ENCODE measurements around the gene TSC22D2. TPM values are rescaled to one million over a fixed set of nuclear protein-coding genes. Genes with fewer than 3 reads are reported as not detected.

The TSC22D2 gene
- total and polyA plus RNA-seq, 2 of the 8 experiments (the other 6 are each of a cell fraction or from before 2014, with no cell fraction given), result 3.4 to 27.6 TPM

- Histone ChIP-seq H3K4me2 (ENCODE audit: insufficient read depth in 1 of 2, low read depth in 2 of 2, low read length in 2 of 2) (no peak overlapping the region), H4K5ac (ENCODE audit: insufficient read length, low read depth, low read length) (no peak overlapping the region), H3K79me1 (ENCODE audit: low read depth, low read length) (no peaks in the 10 kb centered on the region), H3K79me2 (ENCODE audit: control insufficient read depth in 1 of 2, insufficient read depth in 2 of 2, low read length in 2 of 2) (no peaks in the 10 kb centered on the region), H4K20me1 (replicated peaks in 1 of 2; ENCODE audit: control insufficient read depth in 1 of 2, insufficient read depth in 2 of 2, low read length in 2 of 2) (no peaks in the 10 kb centered on the region), H3K4me1 (replicated peaks in 1 of 4; ENCODE audit: control insufficient read depth in 3 of 4, insufficient read depth in 4 of 4, low read length in 3 of 4) (peaks cover 0 to 9% (median 8%) of the 10 kb centered on the region in 4 experiments; a peak in 5 of 7 replicates), H3K4ac (replicated peaks; ENCODE audit: insufficient read length, low read depth, low read length) (no peak overlapping the region), H2AK5ac (ENCODE audit: low read depth, low read length) (no peak overlapping the region), H3K4me3 (ENCODE audit: extremely low read depth in 1 of 4, insufficient read depth in 2 of 4, low read depth in 3 of 4, low read length in 4 of 4) (no peak overlapping the region), H3K9ac (replicated peaks in 1 of 4; ENCODE audit: extremely low read depth in 1 of 4, low read depth in 3 of 4, low read length in 3 of 4) (no peak overlapping the region), H2BK5ac (ENCODE audit: low read depth, low read length) (no peak overlapping the region), H2AFZ (ENCODE audit: low read length) (0 out of 2 replicates have a peak overlapping the region, but pooled peaks have one; percentile 25), H3K23me2 (ENCODE audit: low read depth, low read length) (no peaks in the 10 kb centered on the region), H3K56ac (replicated peaks; ENCODE audit: insufficient read length, low read depth, low read length) (no peak overlapping the region), H3K27ac (ENCODE audit: low read depth, low read length) (no peak overlapping the region), H2BK120ac (replicated peaks; ENCODE audit: low read depth, low read length) (no peak overlapping the region), H4K91ac (replicated peaks; ENCODE audit: insufficient read length, low read length) (no peak overlapping the region), H3K27me3 (replicated peaks in 1 of 4; ENCODE audit: control insufficient read depth in 3 of 4, extremely low read depth in 1 of 4, insufficient read depth in 3 of 4, low read length in 3 of 4) (peaks cover 0 to 1% (median 0%) of the 10 kb centered on the region in 4 experiments; a peak in 1 of 7 replicates), H3K9me3 (ENCODE audit: insufficient read depth in 2 of 2, low read depth in 1 of 2, low read length in 1 of 2) (no peaks in the 10 kb centered on the region), H3K36me3 (ENCODE audit: control insufficient read depth in 2 of 4, insufficient read depth in 4 of 4, low read length in 3 of 4) (no peaks in the 10 kb centered on the region), H2BK20ac (ENCODE audit: low read length) (peak overlapping the region; percentile 67; the same call in 1 of the 2 replicates), H2BK15ac (ENCODE audit: low read length) (no peak overlapping the region; the same call in 1 of the 2 replicates), H4K8ac (ENCODE audit: extremely low read depth, insufficient read depth, low read length) (no peak overlapping the region), H2BK12ac (ENCODE audit: low read depth, low read length) (no peak overlapping the region), H3K23ac (ENCODE audit: insufficient read length) (no peak overlapping the region), H3K14ac (ENCODE audit: insufficient read length) (no peak overlapping the region), H3K18ac (ENCODE audit: extremely low read depth, low read length) (no peak overlapping the region)
- DNase-seq (ENCODE audit: low read depth in 1 of 2, low spot score in 2 of 2) (no peak), FAIRE-seq (no peak)
- ChIA-PET CTCF (ENCODE audit: partially characterized antibody) (interaction anchor here (0.8 to 2.3 kb wide), 7 partner anchors 18 to 158 kb away, joined by 3 to 6 read pairs (median 3); no protein-coding TSS in a partner anchor), POLR2A (ENCODE audit: partially characterized antibody) (interaction anchor here (0.5 kb wide), 1 partner anchor 57 kb away, joined by 3 read pairs; no protein-coding TSS in a partner anchor)
- TF ChIP-seq CHD2 (IDR thresholded peaks at IDR 0.05; ENCODE audit: low read length), result no peak
- no peak for TF ChIP-seq EGR1 (IDR thresholded peaks at IDR 0.05; ENCODE audit: borderline replicate concordance, low read depth, low read length)
- TF ChIP-seq HDAC6 (IDR thresholded peaks at IDR 0.05; ENCODE audit: low read depth, low read length), result no peak
- no peak for TF ChIP-seq KDM1A (IDR thresholded peaks at IDR 0.05; ENCODE audit: borderline replicate concordance, low read length)
- TF ChIP-seq ATF3 (IDR thresholded peaks at IDR 0.05; ENCODE audit: insufficient read depth, low read depth, low read length), result no peak
These were observed 40.3 kb upstream of the TSC22D2 start for GRCh38 chr3:150367757-150368156.

Data from H1 (cell line).